HG02973 (cell line): ENCODE data around the gene LAMB1.

Source experiments
- ATAC-seq: cut with Tn5 transposase; IDR thresholded peaks from one replicate; pipeline ENCODE4 v1.9.1; 2021; ENCODE audit warnings: moderate library complexity; ENCODE audit not compliant: unreplicated experiment

LAMB1 gene

GRCh38 chr7:107884066-107884818, 118.7 kb downstream of the LAMB1 start:
- no peak for ATAC-seq

GRCh38 chr7:107882766-107883165, 120.2 kb downstream of the LAMB1 start:
- no peak for ATAC-seq

- peak; percentile 74 for ATAC-seq
These were observed 123.4 kb downstream of the LAMB1 start for GRCh38 chr7:107879400-107880035.

GRCh38 chr7:107878636-107879035, 124.3 kb downstream of the LAMB1 start:
- no peak for ATAC-seq

GRCh38 chr7:107877731-107878382, 125.1 kb downstream of the LAMB1 start:
- ATAC-seq, result no peak

GRCh38 chr7:107876916-107877315, 126.0 kb downstream of the LAMB1 start:
- no peak for ATAC-seq

- ATAC-seq, result peak; percentile 68
These were observed 128.1 kb downstream of the LAMB1 start for GRCh38 chr7:107874605-107875446.

- no peak for ATAC-seq
These were observed 128.8 kb downstream of the LAMB1 start for GRCh38 chr7:107874111-107874510.
